HEK293 (cell line): ENCODE measurements around the gene ANXA2.

Experiments used
- CTCF ChIA-PET: fragments of 350-600 bp; formaldehyde crosslinking; extraction: SDS; loops from one replicate; lab custom pipeline; 2021; ENCODE audit warnings: antibody characterized with exemption; lab: Yijun Ruan, JAX
- POLR2A ChIA-PET: fragments of 300-600 bp; formaldehyde crosslinking; extraction: SDS; loops from one replicate; lab custom pipeline; 2020; ENCODE audit warnings: antibody characterized with exemption, inconsistent platforms; lab: Yijun Ruan, JAX
- H3K27ac ChIP-seq: fragments of 200-500 bp; sonication (Bioruptor generic); 2 replicates; pipeline ENCODE4 v1.5.1; 2014; ENCODE audit warnings: low read depth, low read length, control low read depth, inconsistent platforms; ENCODE audit errors: extremely low read depth
- H3K36me3 ChIP-seq, 2 experiments: fragments of 200-500 bp in 1 of 2; sonication (Bioruptor generic) in 1 of 2; 1 replicate in 1 of 2; 2 replicates in 1 of 2; pipeline ENCODE4 v1.5.1; 2014 to 2017; ENCODE audit warnings: inconsistent platforms in 2 of 2, low read length in 2 of 2; ENCODE audit not compliant: control insufficient read depth in 2 of 2, insufficient read depth in 1 of 2
- H3K4me1 ChIP-seq: fragments of 200-500 bp; sonication (Bioruptor generic); 2 replicates; pipeline ENCODE4 v1.5.1; 2014; ENCODE audit warnings: mild to moderate bottlenecking, low read length, inconsistent platforms; ENCODE audit not compliant: control insufficient read depth, insufficient read depth
- H3K4me3 ChIP-seq: 2 replicates; pipeline ENCODE4 v1.5.1; 2011; ENCODE audit warnings: low read depth, mild to moderate bottlenecking, control low read depth, low read length, moderate library complexity
- H3K9me3 ChIP-seq: fragments of 200-500 bp; sonication (Bioruptor generic); 2 replicates; pipeline ENCODE4 v1.5.1; 2014; ENCODE audit warnings: low read depth, low read length, inconsistent platforms; ENCODE audit not compliant: control insufficient read depth, insufficient read depth
- CTCF ChIP-seq: fragments of 450-650 bp; formaldehyde crosslinking; IDR thresholded peaks from 2 replicates; pipeline ENCODE4 v1.5.1; 2016; ENCODE audit warnings: missing biosample characterization, missing genetic modification characterization
- KLF10 ChIP-seq: fragments of 450-650 bp; IDR thresholded peaks from 2 replicates; pipeline ENCODE4 v1.5.1; 2018; ENCODE audit warnings: missing biosample characterization, mild to moderate bottlenecking, missing genetic modification characterization
- MYNN ChIP-seq: fragments of 450-650 bp; formaldehyde crosslinking; IDR thresholded peaks from 2 replicates; pipeline ENCODE4 v1.5.1; 2016; ENCODE audit warnings: missing biosample characterization, missing genetic modification characterization, borderline replicate concordance
- SALL2 ChIP-seq: fragments of 450-650 bp; formaldehyde crosslinking; IDR thresholded peaks from 2 replicates; pipeline ENCODE4 v1.5.0; 2017; ENCODE audit warnings: missing biosample characterization, mild to moderate bottlenecking, missing genetic modification characterization, borderline replicate concordance
- WT1 ChIP-seq: fragments of 450-650 bp; formaldehyde crosslinking; IDR thresholded peaks from 2 replicates; pipeline ENCODE4 v1.5.1; 2016; ENCODE audit warnings: missing biosample characterization, missing genetic modification characterization
- ZNF184 ChIP-seq: fragments of 450-650 bp; IDR thresholded peaks from 2 replicates; pipeline ENCODE4 v1.5.1; 2018; ENCODE audit warnings: missing biosample characterization, mild to moderate bottlenecking, missing genetic modification characterization
- ZNF23 ChIP-seq: fragments of 450-650 bp; formaldehyde crosslinking; IDR thresholded peaks from 2 replicates; pipeline ENCODE4 v1.5.1; 2016; ENCODE audit warnings: missing biosample characterization, missing genetic modification characterization, borderline replicate concordance
- ZNF335 ChIP-seq: fragments of 450-650 bp; formaldehyde crosslinking; conservative IDR thresholded peaks from 2 replicates; pipeline ENCODE4 v1.5.1; 2016; ENCODE audit warnings: missing biosample characterization, missing genetic modification characterization
- ZNF394 ChIP-seq: fragments of 450-650 bp; formaldehyde crosslinking; IDR thresholded peaks from 2 replicates; pipeline ENCODE4 v1.5.1; 2016; ENCODE audit warnings: missing biosample characterization, missing genetic modification characterization, mild to moderate bottlenecking, moderate library complexity, borderline replicate concordance
- ZNF416 ChIP-seq: fragments of 450-650 bp; formaldehyde crosslinking; IDR thresholded peaks from 2 replicates; pipeline ENCODE4 v1.5.1; 2016; ENCODE audit warnings: missing biosample characterization, missing genetic modification characterization
- ZNF426 ChIP-seq: fragments of 450-650 bp; formaldehyde crosslinking; IDR thresholded peaks from 2 replicates; pipeline ENCODE4 v1.5.1; 2017; ENCODE audit warnings: missing biosample characterization, missing genetic modification characterization, mild to moderate bottlenecking, inconsistent platforms, moderate library complexity
- ZNF529 ChIP-seq: fragments of 450-650 bp; formaldehyde crosslinking; IDR thresholded peaks from 2 replicates; pipeline ENCODE4 v1.5.1; 2017; ENCODE audit warnings: missing genetic modification characterization, missing biosample characterization; ENCODE audit not compliant: insufficient replicate concordance
- ZNF626 ChIP-seq: fragments of 450-650 bp; sonication (Bioruptor Pico); formaldehyde crosslinking; IDR thresholded peaks from 2 replicates; pipeline ENCODE4 v1.5.1; 2018; ENCODE audit warnings: missing biosample characterization, missing genetic modification characterization, inconsistent platforms
- ZNF629 ChIP-seq: fragments of 450-650 bp; formaldehyde crosslinking; IDR thresholded peaks from 2 replicates; pipeline ENCODE4 v1.5.1; 2017; ENCODE audit warnings: missing biosample characterization, missing genetic modification characterization
- ZNF785 ChIP-seq: fragments of 450-650 bp; formaldehyde crosslinking; IDR thresholded peaks from 2 replicates; pipeline ENCODE4 v1.5.1; 2016; ENCODE audit warnings: missing biosample characterization, missing genetic modification characterization
- ZNF791 ChIP-seq: fragments of 450-650 bp; formaldehyde crosslinking; IDR thresholded peaks from 2 replicates; pipeline ENCODE4 v1.5.1; 2016; ENCODE audit warnings: missing biosample characterization, missing genetic modification characterization
- TF ChIP-seq, protein P1 (sequence below): fragments of 450-650 bp; formaldehyde crosslinking; IDR thresholded peaks from 2 replicates; pipeline ENCODE4 v1.5.1; 2016; ENCODE audit warnings: missing biosample characterization, missing genetic modification characterization
- TF ChIP-seq, protein P2 (sequence below): fragments of 450-650 bp; formaldehyde crosslinking; IDR thresholded peaks from 2 replicates; pipeline ENCODE4 v1.5.1; 2017; ENCODE audit warnings: missing biosample characterization, mild to moderate bottlenecking, missing genetic modification characterization, moderate library complexity
- TF ChIP-seq, protein P3 (sequence below): fragments of 450-650 bp; formaldehyde crosslinking; IDR thresholded peaks from 2 replicates; pipeline ENCODE4 v1.5.1; 2016; ENCODE audit warnings: missing biosample characterization, missing genetic modification characterization
- TF ChIP-seq, protein P4 (sequence below): fragments of 450-650 bp; formaldehyde crosslinking; optimal IDR thresholded peaks from 2 replicates; pipeline ENCODE3; 2016; ENCODE audit warnings: missing biosample characterization, mild to moderate bottlenecking, missing genetic modification characterization
- TF ChIP-seq, protein P5 (sequence below): fragments of 450-650 bp; formaldehyde crosslinking; IDR thresholded peaks from 2 replicates; pipeline ENCODE4 v1.5.1; 2017; ENCODE audit warnings: missing biosample characterization, missing genetic modification characterization

The ANXA2 gene

GRCh38 chr15:60390871-60391501 is 6.8 kb downstream of the ANXA2 start (continued):
- TF ChIP-seq, protein P1, sequence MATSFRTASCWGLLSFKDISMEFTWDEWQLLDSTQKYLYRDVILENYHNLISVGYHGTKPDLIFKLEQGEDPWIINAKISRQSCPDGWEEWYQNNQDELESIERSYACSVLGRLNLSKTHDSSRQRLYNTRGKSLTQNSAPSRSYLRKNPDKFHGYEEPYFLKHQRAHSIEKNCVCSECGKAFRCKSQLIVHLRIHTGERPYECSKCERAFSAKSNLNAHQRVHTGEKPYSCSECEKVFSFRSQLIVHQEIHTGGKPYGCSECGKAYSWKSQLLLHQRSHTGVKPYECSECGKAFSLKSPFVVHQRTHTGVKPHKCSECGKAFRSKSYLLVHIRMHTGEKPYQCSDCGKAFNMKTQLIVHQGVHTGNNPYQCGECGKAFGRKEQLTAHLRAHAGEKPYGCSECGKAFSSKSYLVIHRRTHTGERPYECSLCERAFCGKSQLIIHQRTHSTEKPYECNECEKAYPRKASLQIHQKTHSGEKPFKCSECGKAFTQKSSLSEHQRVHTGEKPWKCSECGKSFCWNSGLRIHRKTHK (tag by site-specific recombination): no peak
- TF ChIP-seq KLF10 (no peak), WT1 (peak; percentile 72), ZNF529 (tag by site-specific recombination) (no peak), ZNF184 (tag by site-specific recombination) (no peak)
- TF ChIP-seq, protein P2, sequence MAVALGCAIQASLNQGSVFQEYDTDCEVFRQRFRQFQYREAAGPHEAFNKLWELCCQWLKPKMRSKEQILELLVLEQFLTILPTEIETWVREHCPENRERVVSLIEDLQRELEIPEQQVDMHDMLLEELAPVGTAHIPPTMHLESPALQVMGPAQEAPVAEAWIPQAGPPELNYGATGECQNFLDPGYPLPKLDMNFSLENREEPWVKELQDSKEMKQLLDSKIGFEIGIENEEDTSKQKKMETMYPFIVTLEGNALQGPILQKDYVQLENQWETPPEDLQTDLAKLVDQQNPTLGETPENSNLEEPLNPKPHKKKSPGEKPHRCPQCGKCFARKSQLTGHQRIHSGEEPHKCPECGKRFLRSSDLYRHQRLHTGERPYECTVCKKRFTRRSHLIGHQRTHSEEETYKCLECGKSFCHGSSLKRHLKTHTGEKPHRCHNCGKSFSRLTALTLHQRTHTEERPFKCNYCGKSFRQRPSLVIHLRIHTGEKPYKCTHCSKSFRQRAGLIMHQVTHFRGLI: no peak
- TF ChIP-seq, all 188 proteins: peak for 9

- ChIA-PET POLR2A (no interaction called here), CTCF (no interaction called here)
- Histone ChIP-seq H3K4me1 (peaks cover 48% of the 10 kb centered on the region), H3K36me3 (peaks cover 0 to 33% of the 10 kb centered on the region in 2 experiments; a peak in 2 of 3 replicates), H3K9me3 (no peaks in the 10 kb centered on the region), H3K4me3 (no peak overlapping the region), H3K27ac (no peak overlapping the region)
- TF ChIP-seq, protein P3, sequence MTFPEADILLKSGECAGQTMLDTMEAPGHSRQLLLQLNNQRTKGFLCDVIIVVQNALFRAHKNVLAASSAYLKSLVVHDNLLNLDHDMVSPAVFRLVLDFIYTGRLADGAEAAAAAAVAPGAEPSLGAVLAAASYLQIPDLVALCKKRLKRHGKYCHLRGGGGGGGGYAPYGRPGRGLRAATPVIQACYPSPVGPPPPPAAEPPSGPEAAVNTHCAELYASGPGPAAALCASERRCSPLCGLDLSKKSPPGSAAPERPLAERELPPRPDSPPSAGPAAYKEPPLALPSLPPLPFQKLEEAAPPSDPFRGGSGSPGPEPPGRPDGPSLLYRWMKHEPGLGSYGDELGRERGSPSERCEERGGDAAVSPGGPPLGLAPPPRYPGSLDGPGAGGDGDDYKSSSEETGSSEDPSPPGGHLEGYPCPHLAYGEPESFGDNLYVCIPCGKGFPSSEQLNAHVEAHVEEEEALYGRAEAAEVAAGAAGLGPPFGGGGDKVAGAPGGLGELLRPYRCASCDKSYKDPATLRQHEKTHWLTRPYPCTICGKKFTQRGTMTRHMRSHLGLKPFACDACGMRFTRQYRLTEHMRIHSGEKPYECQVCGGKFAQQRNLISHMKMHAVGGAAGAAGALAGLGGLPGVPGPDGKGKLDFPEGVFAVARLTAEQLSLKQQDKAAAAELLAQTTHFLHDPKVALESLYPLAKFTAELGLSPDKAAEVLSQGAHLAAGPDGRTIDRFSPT (tag by site-specific recombination): no peak
- TF ChIP-seq, protein P4, sequence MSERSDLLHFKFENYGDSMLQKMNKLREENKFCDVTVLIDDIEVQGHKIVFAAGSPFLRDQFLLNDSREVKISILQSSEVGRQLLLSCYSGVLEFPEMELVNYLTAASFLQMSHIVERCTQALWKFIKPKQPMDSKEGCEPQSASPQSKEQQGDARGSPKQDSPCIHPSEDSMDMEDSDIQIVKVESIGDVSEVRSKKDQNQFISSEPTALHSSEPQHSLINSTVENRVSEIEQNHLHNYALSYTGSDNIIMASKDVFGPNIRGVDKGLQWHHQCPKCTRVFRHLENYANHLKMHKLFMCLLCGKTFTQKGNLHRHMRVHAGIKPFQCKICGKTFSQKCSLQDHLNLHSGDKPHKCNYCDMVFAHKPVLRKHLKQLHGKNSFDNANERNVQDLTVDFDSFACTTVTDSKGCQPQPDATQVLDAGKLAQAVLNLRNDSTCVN: no peak
- TF ChIP-seq ZNF426 (tag by site-specific recombination) (no peak), ZNF791 (no peak), MYNN (tag by site-specific recombination) (no peak), ZNF394 (tag by site-specific recombination) (no peak), ZNF335 (tag by site-specific recombination) (no peak), CTCF (tag by site-specific recombination) (no peak), ZNF785 (tag by site-specific recombination) (no peak), ZNF626 (tag by site-specific recombination) (no peak), ZNF23 (tag by site-specific recombination) (no peak), ZNF629 (tag by site-specific recombination) (no peak), SALL2 (tag by site-specific recombination) (no peak), ZNF416 (tag by site-specific recombination) (no peak)
- TF ChIP-seq, protein P1 (tag by site-specific recombination): no peak
- TF ChIP-seq, protein P5, sequence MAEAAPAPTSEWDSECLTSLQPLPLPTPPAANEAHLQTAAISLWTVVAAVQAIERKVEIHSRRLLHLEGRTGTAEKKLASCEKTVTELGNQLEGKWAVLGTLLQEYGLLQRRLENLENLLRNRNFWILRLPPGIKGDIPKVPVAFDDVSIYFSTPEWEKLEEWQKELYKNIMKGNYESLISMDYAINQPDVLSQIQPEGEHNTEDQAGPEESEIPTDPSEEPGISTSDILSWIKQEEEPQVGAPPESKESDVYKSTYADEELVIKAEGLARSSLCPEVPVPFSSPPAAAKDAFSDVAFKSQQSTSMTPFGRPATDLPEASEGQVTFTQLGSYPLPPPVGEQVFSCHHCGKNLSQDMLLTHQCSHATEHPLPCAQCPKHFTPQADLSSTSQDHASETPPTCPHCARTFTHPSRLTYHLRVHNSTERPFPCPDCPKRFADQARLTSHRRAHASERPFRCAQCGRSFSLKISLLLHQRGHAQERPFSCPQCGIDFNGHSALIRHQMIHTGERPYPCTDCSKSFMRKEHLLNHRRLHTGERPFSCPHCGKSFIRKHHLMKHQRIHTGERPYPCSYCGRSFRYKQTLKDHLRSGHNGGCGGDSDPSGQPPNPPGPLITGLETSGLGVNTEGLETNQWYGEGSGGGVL: no peak
Measured at GRCh38 chr15:60390231-60390630, 7.6 kb downstream of the ANXA2 start.
